HTERT RPE-1 (cell line): ENCODE results near the gene RNF2.
"Not testable (repeated sequence)": the region's sequence is repeated elsewhere in the genome, so short reads cannot be mapped to it uniquely, and the experiment has no call there.

Experiments
- in situ Hi-C: fragments of 300-500 bp; cut with MboI; formaldehyde crosslinking; loops from 4 replicates; pipeline ENCODE4 v1.14.3; 2020; ENCODE audit warnings: low sequenced_read_pairs

Gene RNF2

DNA sequence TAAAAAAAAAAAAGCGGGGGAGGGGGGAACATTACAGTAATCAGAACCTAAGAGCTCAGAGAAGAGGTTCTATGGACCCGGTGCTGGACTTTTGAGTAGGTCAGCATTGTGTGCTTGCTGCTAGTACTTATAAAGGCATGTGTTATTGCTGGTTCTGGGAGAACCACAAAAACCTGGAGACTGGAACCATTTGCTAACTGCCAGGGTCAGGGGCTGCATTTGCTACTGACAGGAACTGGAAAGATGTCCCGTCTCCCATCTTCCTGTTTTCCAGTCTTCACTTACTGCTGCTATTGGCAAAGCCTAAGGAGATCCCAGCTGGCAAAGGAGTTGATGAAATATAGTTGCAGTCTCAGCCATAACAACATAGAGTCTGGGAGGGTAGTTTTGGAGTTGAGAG, 4.3 kb downstream of the RNF2 start:
- in situ Hi-C loops = no loop called here

DNA sequence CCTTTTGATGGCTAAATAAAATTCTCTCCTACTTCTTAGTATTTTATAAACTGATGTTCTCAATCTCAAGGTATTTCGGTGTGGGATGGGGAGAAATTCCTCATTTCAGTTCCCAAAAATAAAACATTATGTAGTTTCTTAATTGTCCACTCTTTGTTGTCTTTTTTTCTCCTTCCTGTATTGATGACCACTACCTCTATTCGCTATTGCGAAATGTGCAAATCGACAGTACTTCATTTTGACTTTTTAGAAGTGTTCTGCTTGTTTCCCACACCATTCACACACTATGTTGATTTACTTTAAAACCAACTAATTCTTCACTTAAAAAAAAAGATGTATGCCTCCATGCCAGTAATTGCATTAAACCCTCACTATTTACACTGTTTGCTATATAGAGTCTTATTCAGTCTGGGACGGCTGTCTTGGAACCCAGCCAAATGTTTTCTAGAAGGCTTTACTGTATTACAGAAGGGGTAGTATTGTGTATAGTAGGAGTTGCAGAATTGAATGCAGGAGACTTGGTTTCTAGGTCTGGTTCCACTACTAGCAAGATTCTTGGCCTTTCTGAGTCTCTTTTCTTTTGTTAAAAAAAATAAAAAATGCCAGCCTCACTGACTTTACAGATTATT, 5.6 kb downstream of the RNF2 start:
- in situ Hi-C loops = no loop called here

DNA sequence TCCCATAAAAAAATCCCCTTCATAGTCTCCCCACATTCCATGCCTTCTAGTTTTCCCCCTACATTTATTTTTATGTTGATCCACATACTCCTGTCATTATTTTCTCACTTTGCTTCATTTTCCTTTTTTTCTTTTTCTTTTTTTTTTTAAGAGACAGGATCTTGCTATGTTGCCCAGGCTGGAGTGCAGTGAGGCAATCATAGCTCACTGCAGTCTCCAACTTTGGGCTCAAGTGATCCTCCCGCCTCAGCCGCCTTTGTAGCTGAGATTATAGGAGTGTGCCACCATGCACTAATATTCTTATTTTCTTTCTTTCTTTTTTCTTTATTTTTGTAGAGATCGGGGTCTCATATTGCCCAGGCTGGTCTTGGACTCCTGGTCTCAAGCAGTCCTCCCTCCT, 7.8 kb downstream of the RNF2 start:
- in situ Hi-C loops = no loop called here

DNA sequence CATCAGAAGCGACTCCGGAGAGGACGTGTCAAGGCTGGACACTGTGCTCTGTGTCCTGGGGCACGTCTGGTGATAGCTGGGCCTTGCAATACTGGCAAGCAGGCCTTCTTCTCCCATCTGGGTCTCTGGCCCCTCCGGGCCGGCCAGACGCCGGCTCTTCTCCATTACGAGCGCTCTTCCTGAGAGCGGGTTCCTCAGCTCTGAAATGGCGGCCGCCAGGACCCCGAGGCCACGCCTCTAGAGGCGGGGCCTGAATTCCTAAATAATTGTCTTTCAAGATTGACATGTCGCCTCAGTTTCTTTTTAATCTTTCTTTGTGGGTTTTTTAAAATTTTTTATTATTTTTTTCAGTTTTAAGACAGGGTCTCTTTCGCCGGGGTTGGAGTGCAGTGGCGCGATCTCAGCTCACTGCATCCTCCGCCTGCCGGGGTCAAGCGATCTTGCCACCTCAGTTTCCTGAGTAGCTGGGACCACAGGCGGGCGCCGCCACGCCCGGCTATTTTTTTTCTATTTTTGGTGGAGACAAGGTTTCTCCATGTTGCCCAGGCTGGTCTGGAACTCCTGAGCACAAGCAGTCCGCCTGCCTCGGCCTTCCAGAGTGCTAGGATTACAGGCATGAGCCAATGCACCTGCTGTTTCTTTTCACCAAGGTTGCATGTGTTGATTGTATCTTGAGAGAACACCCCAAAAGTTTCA, 9.2 kb downstream of the RNF2 start:
- in situ Hi-C loops = no loop called here

DNA sequence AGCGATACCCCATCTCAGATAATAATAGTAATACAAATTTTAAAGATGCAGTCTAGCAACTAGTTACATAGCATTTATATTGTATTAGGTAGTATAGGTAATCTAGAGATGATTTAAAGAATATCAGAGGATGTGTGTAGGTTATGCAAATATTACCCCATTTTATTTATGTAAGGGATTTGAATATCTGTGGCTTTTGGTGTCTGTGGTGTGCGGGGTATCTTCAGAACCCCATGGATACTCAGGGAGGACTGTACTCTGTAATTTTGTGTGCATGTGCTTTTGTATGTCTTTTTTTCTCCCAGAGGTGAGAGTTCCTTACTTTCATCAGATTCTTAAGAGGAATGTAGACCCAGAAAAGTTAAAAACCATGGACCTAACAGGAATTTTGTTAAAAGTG, 12.8 kb downstream of the RNF2 start:
- in situ Hi-C loops = no loop called here

DNA sequence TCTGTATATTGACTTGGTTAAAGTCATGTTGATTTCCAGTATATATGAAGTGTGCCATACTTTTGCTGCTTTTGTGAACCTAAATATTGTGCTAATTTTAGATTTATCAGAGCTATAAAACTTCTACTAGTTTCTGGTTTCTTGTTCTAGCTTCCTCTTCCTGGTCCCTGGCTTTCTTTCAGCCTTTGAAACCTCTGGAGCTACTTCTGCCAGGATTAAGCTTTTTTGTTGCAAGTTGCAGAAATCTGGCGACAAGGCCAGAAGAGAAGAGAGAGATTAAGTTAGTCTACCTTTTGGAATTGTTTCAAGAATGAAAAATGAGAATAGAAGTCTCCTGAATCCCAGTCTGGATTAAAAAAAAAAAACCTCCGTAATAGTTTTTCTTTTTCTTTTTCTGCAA, 13.5 kb downstream of the RNF2 start:
- in situ Hi-C loops = no loop called here

DNA sequence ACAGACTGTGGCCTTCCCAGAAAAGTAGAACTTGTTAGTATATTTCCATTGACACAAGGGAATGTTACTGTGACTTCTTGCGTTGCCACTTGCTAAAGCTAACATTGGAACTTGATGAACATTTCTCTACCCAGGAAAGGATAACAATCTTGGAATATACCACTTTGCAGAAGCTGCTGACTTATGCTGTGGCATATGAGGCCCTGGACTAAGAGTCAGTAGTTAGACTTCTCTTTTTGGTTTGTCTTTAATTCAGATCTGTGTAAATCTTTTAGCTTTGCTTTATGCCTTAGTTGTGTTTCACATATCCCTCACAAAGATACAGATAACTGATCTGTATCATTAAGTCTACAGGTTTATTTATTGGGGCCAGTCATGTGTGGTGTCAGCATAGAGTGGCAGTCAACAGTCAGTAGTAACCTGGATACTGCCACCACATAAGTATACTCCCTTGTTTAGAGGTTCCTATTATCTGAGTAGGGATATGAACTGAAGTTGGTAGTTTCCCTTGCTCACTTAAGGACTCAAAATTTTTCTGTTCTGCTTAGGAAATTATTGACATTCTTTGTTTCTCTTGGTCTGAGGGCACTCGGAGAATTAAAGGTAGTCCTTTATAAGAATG, 14.7 kb downstream of the RNF2 start:
- in situ Hi-C loops = no loop called here

DNA sequence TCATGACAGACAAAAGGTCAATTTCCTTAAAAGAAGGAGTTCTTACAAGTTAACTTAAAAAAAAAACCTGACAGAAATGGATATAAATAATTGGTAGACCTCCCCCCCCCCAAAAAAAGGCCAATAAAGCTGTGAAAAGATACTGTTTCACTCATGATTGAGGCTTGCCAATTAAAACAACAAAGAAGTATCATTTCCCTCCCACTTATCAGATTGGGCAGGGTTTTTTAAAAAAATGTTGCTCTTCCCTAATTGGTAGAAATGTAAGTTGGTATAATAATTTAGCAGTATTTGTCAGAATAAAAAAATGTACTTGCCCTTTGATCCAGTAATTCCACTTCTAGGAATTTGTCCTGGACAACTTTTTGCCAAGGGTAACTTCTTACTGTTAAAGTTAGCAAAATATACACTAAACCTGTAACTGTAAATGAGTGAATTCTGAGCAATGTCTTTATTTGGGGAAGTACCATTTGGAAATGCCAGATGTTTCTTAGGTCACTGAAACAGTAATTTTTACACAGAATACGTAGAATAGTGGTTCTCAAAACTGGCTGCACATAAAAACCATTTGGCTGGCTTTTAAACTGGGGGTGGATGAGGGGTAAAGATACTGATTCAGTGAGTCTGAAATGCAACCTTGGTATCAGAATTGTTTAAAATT, 17.5 kb downstream of the RNF2 start:
- in situ Hi-C loops = no loop called here

DNA sequence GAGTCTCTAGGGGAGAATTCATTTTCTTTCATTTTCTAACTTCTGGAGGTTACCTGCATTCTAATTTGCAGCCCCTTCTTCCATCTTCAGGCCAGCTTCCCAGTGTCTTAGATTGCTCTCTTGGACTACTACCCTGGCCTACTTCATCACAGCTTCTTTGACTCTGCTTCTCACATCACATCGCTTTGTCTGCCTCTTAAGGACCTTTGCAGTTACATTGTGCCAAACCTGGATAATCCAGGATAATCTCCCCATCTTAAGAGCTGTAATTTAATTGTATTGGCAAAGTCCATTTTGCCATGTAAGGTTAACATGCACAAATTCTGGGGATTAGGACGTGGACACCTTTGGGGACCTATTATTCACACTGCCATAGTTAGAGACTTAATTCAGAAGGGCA, 18.4 kb downstream of the RNF2 start:
- in situ Hi-C loops = no loop called here

DNA sequence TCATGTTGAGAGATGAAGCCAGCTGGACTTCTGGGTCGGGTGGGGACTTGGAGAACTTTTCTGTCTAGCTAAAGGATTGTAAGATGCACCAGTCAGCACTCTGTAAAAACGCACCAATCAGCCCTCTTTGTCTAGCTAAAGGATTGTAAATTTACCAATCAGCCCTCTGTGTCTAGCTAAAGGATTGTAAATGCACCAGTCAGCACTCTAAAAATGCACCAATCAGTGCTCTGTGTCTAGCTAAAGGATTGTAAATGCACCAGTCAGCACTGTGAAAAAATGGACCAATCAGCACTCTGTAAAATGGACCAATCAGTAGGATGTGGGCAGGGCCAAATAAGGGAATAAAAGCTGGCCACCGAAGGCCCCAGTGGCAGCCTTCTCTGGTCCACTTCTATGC, 19.6 kb downstream of the RNF2 start:
- in situ Hi-C loops = not testable (repeated sequence)

DNA sequence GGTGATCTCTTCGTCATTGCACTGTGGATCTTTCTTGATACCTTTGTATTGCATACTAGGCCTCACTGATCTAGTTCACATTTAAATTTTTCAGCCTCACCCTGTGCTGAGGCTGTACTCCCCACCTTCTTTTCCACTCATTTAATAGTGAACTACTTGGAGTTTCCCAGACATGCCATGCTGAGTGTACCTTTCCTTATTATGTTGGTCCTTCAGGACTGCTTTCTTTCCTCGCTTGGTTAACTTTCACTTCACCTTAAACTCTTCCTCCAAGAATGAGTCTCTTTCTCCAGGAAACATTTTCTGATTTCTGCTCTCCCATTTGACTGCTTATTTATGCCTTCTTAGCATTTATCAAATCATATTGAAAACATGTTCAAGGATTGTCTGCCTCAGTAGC, 20.8 kb downstream of the RNF2 start:
- in situ Hi-C loops = no loop called here

DNA sequence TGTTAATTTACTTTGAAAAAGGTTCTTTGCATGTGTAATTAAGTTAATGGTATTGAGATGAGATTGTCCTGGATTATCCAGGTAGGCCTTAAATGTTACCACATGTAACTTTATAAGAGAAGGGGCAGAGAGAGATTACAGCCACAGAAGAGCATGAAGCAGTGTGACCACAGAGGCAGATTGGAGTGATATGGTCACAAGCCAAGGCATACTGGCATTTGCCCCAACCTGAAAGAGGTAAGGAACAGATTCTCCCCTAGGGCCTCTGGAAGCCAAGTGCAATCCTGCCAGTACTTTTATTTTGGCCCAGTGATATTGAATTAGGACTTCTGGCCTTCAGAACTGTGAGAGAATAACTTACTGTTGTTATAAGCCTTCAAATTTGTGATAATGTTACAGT, 23.0 kb downstream of the RNF2 start:
- in situ Hi-C loops = no loop called here

DNA sequence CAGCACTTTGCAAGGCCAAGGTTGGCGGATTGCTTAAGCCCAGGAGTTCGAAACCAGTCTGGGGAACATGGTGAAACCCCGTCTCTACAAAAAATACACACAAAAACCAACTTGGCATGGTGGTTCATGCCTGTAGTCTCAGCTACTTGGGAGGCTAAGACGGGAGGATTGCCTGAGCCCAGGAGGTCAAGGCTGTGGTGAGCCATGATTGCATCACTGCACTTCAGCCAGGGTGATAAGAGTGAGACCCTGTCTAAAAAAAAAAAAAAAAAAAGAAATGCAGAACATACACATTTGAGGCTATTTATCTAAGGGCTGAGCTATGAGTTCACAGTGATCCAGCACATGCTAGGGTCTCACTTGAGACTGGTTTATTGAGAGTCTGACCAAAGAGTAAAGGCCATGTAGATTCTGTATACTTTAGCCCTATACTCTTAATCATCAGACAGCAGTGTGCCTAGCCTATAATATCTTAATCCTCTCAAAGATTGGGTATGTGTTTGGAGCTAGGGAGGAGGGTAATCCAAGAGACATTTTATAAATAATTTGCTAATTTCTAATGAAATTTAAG, 23.9 kb downstream of the RNF2 start:
- in situ Hi-C loops = no loop called here

DNA sequence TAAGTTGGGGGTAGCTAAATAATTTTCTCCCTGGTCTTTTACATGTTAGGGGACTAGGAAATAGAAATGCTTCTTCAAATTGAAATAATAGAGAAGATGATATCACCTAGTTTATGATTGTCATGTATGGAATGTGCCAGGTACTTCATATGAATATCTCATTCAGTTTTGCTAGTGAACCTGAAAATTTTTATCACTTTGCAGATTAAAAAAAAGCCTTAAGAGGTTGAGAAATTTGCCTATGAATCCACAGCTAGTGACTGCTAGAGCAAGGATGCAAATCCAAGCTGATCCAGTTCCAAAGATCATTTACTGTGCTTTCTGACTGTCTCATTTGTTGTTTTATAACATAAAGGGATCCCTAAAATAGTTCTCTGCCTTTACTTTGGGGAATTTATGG, 24.7 kb downstream of the RNF2 start:
- in situ Hi-C loops = no loop called here

DNA sequence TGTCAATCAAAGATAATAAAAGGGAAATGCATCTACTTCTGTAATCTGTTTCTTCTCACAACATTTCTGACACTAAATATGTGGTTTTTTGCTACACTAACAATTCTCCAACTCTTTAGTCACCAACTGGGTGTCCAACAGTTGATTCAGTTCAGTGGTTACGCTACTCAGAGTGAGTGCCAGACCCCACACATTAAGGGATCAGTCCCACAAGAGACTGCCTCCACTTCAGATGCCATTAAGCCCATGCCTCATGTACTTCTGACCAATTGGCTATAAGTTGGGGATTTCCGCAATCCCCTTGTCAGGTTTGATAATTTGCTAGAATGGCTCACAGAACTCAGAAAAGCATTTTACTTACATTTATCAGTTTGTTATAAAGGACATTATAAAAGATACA, 28.4 kb downstream of the RNF2 start:
- in situ Hi-C loops = no loop called here

DNA sequence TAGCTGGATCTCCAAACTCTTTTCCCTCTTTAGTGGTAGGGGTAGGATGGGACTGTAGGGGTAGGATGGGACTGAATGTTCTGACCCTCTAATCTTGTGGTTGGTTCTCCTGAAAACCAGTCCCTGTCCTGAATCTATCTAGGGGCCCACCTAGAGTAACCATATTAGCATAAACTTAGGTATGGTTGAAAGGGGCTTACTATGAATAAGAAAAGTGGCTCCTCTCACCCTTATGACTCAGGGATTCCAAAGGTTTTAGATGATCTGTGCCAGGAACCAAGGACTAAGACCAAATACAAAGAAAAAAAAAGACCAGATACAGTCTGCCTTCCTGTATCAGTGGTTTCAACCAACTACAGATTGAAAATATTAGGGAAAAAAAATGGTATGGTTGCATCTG, 28.9 kb downstream of the RNF2 start:
- in situ Hi-C loops = no loop called here

DNA sequence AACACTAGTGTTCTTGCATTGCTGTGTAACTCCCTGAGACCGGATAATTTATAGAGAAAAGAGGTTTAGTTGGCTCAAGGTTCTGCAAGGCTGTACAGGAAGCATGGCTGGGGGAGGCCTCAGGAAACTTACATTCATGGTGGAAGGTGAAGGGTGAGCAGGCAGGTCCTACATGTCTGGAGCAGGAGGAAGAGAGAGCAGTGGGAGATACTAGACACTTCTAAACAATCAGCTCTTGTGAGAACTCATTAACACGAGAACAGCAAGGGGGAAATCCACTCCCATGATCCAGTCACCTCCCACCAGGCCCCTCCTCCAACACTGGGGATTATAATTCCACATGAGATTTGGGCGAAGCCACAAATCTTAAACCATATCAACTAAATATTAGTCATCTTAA, 30.1 kb downstream of the RNF2 start:
- in situ Hi-C loops = no loop called here

DNA sequence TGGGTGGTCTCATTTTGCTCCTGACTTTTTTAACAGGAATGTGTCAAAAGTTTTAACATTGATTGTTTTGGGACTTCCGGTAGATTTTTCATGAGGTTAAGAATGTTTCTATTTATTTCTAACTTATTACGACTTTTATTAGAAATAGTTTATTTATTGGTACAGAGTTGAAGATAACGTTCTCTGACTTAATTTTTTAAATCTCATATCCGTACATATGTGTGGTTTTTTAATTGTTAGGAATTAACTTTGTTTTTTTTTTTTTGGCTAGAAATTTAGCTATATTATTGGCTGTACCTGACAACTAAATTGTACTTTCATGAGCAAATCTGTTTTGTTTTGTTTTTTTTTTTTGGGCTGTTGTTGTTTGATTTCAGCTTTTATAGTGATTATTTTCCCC, 32.0 kb downstream of the RNF2 start:
- in situ Hi-C loops = no loop called here

DNA sequence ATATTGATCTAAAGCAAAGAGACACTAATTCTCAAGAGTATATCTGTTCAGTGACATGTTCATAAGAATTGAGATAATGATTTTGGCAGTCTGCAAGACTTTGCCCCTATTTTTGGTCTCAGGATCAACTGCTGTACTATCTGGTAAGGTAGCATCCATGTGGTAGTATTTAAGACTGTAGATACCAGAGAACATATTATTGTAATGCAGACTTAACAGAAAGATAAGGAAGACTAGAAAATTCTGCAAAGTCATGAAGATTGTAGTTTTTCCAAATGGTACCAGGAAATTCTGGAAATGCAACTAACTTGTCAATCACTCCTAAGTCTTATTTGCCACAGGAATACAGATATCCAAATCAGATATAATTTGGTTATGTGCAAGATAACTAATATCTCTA, 35.1 kb downstream of the RNF2 start:
- in situ Hi-C loops = no loop called here

DNA sequence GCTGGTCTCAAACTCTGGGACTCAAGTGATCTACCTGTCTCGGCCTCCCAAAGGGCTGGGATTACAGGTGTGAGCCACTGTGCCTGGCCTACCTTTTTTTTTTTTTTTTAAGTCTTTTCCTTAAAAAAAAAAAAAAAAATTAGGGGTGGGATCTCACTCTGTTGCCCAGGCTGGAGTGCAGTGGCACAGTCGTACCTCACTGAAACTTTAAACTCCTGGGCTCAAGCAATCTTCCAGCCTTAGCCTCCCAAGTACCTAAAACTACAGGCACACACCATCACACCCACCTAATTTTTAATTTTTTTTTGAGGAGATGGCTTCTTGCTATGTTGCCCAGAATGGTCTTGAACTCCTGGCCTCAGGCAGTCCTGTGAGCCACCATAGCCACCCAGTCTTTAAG, 38.5 kb downstream of the RNF2 start:
- in situ Hi-C loops = no loop called here

DNA sequence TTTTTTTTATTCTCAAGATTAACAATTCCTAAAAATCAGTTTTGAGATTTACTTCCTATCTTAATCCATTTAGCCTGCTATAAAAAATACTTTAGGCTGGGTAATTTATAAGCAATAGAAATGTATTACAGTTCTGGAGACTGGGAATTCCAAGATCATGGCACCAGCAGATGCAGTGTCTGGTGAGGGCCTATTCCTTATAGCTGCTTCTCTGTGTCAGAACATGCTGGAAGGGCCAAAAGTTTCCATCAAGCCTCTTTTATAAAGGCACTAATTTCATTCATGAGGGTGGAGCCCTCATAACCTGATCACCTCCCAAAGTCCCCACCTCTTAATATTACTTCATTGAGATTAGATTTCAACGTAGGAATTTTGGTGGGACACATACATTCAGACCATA, 41.7 kb downstream of the RNF2 start:
- in situ Hi-C loops = no loop called here

DNA sequence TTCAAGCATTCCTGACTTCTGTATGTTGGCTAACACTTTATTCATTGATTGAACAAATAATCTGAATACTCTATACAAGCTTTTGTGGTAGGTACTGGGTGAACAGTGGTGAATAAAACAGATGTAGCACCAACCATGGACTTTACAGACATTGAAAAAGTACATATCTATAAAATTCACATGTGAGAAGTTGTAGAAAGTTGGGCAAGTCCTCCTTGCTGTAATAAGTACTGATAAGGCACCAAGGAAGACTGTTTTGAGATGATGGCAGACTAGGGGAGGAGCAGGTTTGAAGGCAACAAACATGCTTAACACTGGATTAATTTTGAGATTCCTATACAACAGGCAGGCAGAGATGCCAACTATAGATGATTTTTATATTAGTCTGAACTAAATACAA, 42.4 kb downstream of the RNF2 start:
- in situ Hi-C loops = no loop called here
